Measurements from ENCODE around the gene KIAA0319L.
A peak's percentile ranks its signal among the peaks of the same experiment; 100 is the strongest.

The KIAA0319L gene

DNA sequence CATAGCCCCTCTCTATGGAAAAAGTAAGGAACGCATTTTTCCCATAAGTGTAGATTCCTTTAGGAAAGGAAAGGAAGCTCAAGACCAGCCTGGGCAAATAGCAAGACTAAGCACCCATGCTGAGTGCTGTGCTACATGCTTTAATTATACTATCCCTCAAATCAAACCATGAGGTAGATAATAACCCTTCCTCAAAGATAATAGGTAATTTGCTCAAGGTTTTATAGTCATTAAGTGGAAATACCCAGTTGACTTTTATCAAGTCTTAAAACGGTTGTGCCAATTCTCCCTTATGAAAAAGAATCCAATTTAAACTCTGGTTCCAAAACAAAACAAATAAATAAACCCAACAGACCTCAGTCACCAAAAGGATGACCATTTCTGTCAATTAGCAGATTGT lies 3.4 kb downstream of the KIAA0319L start:
- TF ChIP-seq, protein P1, sequence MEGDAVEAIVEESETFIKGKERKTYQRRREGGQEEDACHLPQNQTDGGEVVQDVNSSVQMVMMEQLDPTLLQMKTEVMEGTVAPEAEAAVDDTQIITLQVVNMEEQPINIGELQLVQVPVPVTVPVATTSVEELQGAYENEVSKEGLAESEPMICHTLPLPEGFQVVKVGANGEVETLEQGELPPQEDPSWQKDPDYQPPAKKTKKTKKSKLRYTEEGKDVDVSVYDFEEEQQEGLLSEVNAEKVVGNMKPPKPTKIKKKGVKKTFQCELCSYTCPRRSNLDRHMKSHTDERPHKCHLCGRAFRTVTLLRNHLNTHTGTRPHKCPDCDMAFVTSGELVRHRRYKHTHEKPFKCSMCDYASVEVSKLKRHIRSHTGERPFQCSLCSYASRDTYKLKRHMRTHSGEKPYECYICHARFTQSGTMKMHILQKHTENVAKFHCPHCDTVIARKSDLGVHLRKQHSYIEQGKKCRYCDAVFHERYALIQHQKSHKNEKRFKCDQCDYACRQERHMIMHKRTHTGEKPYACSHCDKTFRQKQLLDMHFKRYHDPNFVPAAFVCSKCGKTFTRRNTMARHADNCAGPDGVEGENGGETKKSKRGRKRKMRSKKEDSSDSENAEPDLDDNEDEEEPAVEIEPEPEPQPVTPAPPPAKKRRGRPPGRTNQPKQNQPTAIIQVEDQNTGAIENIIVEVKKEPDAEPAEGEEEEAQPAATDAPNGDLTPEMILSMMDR (IDR thresholded peaks at IDR 0.05; ENCODE audit: low read length, missing control alignments) = no peak

GRCh38 chr1:35546614-35547013 lies 10.6 kb downstream of the KIAA0319L start:
- no peak overlapping the region for H3K4me3 ChIP-seq (replicated peaks; ENCODE audit: low read depth, low read length)
- TF ChIP-seq, protein P1 (IDR thresholded peaks at IDR 0.05; ENCODE audit: low read length, missing control alignments) = no peak
- DNase-seq (ENCODE audit: low read depth) = no peak

More for the DNA sequence above, 3.4 kb downstream of the KIAA0319L start:
- no peak for DNase-seq (ENCODE audit: low read depth)
- H3K4me3 ChIP-seq (replicated peaks; ENCODE audit: low read depth, low read length) = no peak overlapping the region

- TF ChIP-seq, protein P1 (IDR thresholded peaks at IDR 0.05; ENCODE audit: low read length, missing control alignments) = peak; percentile 17
- no peak overlapping the region for H3K4me3 ChIP-seq (replicated peaks; ENCODE audit: low read depth, low read length)
- peak; percentile 68 for DNase-seq (ENCODE audit: low read depth)
These were observed 12.2 kb downstream of the KIAA0319L start for GRCh38 chr1:35544976-35545375.

GRCh38 chr1:35539824-35540261 lies 17.4 kb downstream of the KIAA0319L start:
- DNase-seq (ENCODE audit: low read depth) = peak; percentile 36
- no peak overlapping the region for H3K4me3 ChIP-seq (replicated peaks; ENCODE audit: low read depth, low read length)
- TF ChIP-seq, protein P1 (IDR thresholded peaks at IDR 0.05; ENCODE audit: low read length, missing control alignments) = no peak

- H3K4me3 ChIP-seq (replicated peaks; ENCODE audit: low read depth, low read length) = no peak overlapping the region
- TF ChIP-seq, protein P1 (IDR thresholded peaks at IDR 0.05; ENCODE audit: low read length, missing control alignments) = no peak
- DNase-seq (ENCODE audit: low read depth) = peak; percentile 38
These were observed 18.0 kb downstream of the KIAA0319L start for GRCh38 chr1:35539073-35539823.

- no peak overlapping the region for H3K4me3 ChIP-seq (replicated peaks; ENCODE audit: low read depth, low read length)
- DNase-seq (ENCODE audit: low read depth) = no peak
- TF ChIP-seq, protein P1 (IDR thresholded peaks at IDR 0.05; ENCODE audit: low read length, missing control alignments) = no peak
These were observed 19.4 kb downstream of the KIAA0319L start for GRCh38 chr1:35537806-35538205.
